Activated CD4-positive, alpha-beta T cell treated with anti-CD3 and anti-CD28 coated beads, Interleukin-2, Interleukin-4, amounts not matched to agents 100 ng/mL and 50 ng/mL, durations not matched to agents 16 hours and 8 hours (primary cell): ENCODE results near the gene PKN3.
A peak's percentile ranks its signal among the peaks of the same experiment; 100 is the strongest.

ENCODE experiments used
- DNase-seq: peaks from one replicate; pipeline ENCODE4 v3.0.0-alpha.2; 2020; ENCODE audit warnings: low spot score

The PKN3 gene

GRCh38 chr9:128716581-128717254, 14.4 kb downstream of the PKN3 start:
- DNase-seq = no peak

GRCh38 chr9:128718047-128718446, 15.7 kb downstream of the PKN3 start:
- no peak for DNase-seq

- no peak for DNase-seq
These were observed 16.2 kb downstream of the PKN3 start for GRCh38 chr9:128718475-128718874.

- DNase-seq = no peak
These were observed 17.8 kb downstream of the PKN3 start for GRCh38 chr9:128719919-128720605.

GRCh38 chr9:128720841-128721486, 18.7 kb downstream of the PKN3 start:
- no peak for DNase-seq

- no peak for DNase-seq
These were observed 19.2 kb downstream of the PKN3 start for GRCh38 chr9:128721487-128722010.

GRCh38 chr9:128722380-128723351, 20.4 kb downstream of the PKN3 start:
- DNase-seq = no peak

- no peak for DNase-seq
These were observed 21.1 kb downstream of the PKN3 start for GRCh38 chr9:128723352-128723865.

GRCh38 chr9:128723866-128724743, 21.8 kb downstream of the PKN3 start, which contains the start of gene ZDHHC12:
TSS of gene ZDHHC12 (minus strand) at chr9:128724127. CDS start at chr9:128724093, 34 bp downstream.
- DNase-seq = peak; percentile 99

- DNase-seq = peak; percentile 57
These were observed 22.5 kb downstream of the PKN3 start for GRCh38 chr9:128724744-128725211.

GRCh38 chr9:128727640-128728248, 25.4 kb downstream of the PKN3 start:
- no peak for DNase-seq

GRCh38 chr9:128728298-128728697, 26.0 kb downstream of the PKN3 start:
- DNase-seq = no peak

GRCh38 chr9:128729302-128729701, 27.0 kb downstream of the PKN3 start:
- no peak for DNase-seq

- DNase-seq = no peak
These were observed 27.6 kb downstream of the PKN3 start for GRCh38 chr9:128729766-128730517.

GRCh38 chr9:128731093-128731492, 28.8 kb downstream of the PKN3 start:
- no peak for DNase-seq

GRCh38 chr9:128731691-128732090, 29.4 kb downstream of the PKN3 start:
- DNase-seq = no peak

GRCh38 chr9:128732576-128732975, 30.3 kb downstream of the PKN3 start:
- no peak for DNase-seq

- DNase-seq = no peak
These were observed 31.0 kb downstream of the PKN3 start for GRCh38 chr9:128733256-128733655.

GRCh38 chr9:128735373-128735772, 33.1 kb downstream of the PKN3 start:
- DNase-seq = no peak
